Esophagus muscularis mucosa (tissue), 4 donors: ENCODE data around the gene GSG1. TPM values are rescaled to one million over a fixed set of nuclear protein-coding genes. Genes with fewer than 3 reads are reported as not detected.

Experiments
- DNase-seq: peaks from one replicate; pipeline ENCODE4 v3.0.0-alpha.2; 2017; ENCODE audit errors: extremely low spot score
- H3K27ac ChIP-seq, 4 donors: fragments of 200-600 bp; sonication (generic); replicated peaks in 1 of 4; 1 replicate in 3 of 4; 2 replicates in 1 of 4; pipeline ENCODE4 v1.5.1; 2016 to 2019; ENCODE audit warnings: mild to moderate bottlenecking in 1 of 4
- H3K27me3 ChIP-seq, 4 donors: fragments of 200-600 bp; sonication (generic); one replicate each; pipeline versions ENCODE4 v1.5.1 to v1.6.0; 2016 to 2019
- H3K36me3 ChIP-seq, 4 donors: fragments of 200-600 bp; sonication (generic); one replicate each; pipeline ENCODE4 v1.5.1; 2016 to 2019
- H3K4me1 ChIP-seq, 4 donors: fragments of 200-600 bp; sonication (generic); one replicate each; pipeline ENCODE4 v1.5.1; 2016 to 2019
- H3K4me3 ChIP-seq, 4 donors: fragments of 200-600 bp; sonication (generic); 1 replicate in 2 of 4; 2 replicates in 2 of 4; pipeline ENCODE4 v1.5.1; 2016 to 2019; ENCODE audit warnings: mild to moderate bottlenecking in 4 of 4, moderate library complexity in 1 of 4
- H3K9me3 ChIP-seq, 4 donors: fragments of 200-600 bp; sonication (generic); 1 replicate in 3 of 4; 2 replicates in 1 of 4; pipeline ENCODE4 v1.5.1; 2016 to 2019
- EP300 ChIP-seq: sonication (generic); formaldehyde crosslinking; IDR thresholded peaks from one replicate; pipeline ENCODE4 v1.6.1; 2017; ENCODE audit warnings: antibody characterized with exemption
- POLR2A ChIP-seq: fragments of 450-650 bp; IDR thresholded peaks from one replicate; pipeline ENCODE4 v1.6.1; 2017; ENCODE audit warnings: antibody characterized with exemption, moderate library complexity, mild to moderate bottlenecking, low read depth
- POLR2AphosphoS5 ChIP-seq, 2 donors: sonication (generic); formaldehyde crosslinking; IDR thresholded peaks; one replicate each; pipeline ENCODE4 v1.6.1; 2017; ENCODE audit warnings: antibody characterized with exemption in 2 of 2
- WGBS: methylation state at CpG from one replicate; pipeline ENCODE4 v1.1.5; 2018; 5-methylcytosine and 5-hydroxymethylcytosine counted together
- intact Hi-C: fragments of 100-400 bp; cut with DNase I; formaldehyde crosslinking; loops from one replicate; pipeline ENCODE4 v1.15.1; 2023
- total RNA-seq, 4 donors: library from RNA; depleted of rRNA; stranded (reverse); fragments of >200 nt; gene quantifications; one replicate each; pipeline versions ENCODE4 v1.1.0 to v1.2.1, GENCODE V29; 2016
- TF ChIP-seq, protein P1 (sequence below), 3 experiments: fragments of 200-600 bp in 2 of 3; fragments of 450-650 bp in 1 of 3; sonication (generic) in 2 of 3; IDR thresholded peaks; one replicate each; pipeline ENCODE4 v1.5.1; 2017 to 2019; ENCODE audit warnings: antibody characterized with exemption in 3 of 3, mild to moderate bottlenecking in 2 of 3, moderate library complexity in 1 of 3

The GSG1 gene
- total RNA-seq, 4 donors from 2014 or later: not detected

DNA sequence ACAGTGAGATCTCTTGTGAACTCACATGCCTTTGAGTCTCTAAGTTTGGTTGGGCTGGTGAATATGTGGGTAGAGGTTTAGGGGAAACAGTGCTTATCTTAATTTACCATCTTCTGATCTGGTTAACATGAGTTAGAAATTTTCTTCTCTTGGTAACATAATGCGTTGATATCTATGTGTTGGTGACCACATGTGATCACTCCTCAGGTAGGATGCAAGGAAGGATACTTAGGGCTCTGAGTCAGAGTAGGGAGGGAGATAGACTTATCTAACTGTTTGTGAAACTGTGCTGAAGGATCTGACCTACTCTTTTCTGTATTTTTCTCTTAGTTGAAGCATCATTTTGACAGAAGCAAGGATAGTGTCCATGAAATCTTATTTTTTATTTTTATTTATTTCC, 36.1 kb downstream of the GSG1 start:
- Histone ChIP-seq H3K36me3 (peaks cover 3 to 59% (median 45%) of the 10 kb centered on the region in 4 donors), H3K27ac (no peak overlapping the region), H3K27me3 (no peaks in the 10 kb centered on the region), H3K4me3 (no peak overlapping the region), H3K9me3 (no peaks in the 10 kb centered on the region), H3K4me1 (no peaks in the 10 kb centered on the region)
- intact Hi-C loops: no loop called here
- DNase-seq: no peak
- TF ChIP-seq EP300 (no peak), POLR2A (no peak), POLR2AphosphoS5 (IDR thresholded peaks at IDR 0.05) (no peak)
- TF ChIP-seq, protein P1, sequence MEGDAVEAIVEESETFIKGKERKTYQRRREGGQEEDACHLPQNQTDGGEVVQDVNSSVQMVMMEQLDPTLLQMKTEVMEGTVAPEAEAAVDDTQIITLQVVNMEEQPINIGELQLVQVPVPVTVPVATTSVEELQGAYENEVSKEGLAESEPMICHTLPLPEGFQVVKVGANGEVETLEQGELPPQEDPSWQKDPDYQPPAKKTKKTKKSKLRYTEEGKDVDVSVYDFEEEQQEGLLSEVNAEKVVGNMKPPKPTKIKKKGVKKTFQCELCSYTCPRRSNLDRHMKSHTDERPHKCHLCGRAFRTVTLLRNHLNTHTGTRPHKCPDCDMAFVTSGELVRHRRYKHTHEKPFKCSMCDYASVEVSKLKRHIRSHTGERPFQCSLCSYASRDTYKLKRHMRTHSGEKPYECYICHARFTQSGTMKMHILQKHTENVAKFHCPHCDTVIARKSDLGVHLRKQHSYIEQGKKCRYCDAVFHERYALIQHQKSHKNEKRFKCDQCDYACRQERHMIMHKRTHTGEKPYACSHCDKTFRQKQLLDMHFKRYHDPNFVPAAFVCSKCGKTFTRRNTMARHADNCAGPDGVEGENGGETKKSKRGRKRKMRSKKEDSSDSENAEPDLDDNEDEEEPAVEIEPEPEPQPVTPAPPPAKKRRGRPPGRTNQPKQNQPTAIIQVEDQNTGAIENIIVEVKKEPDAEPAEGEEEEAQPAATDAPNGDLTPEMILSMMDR (IDR thresholded peaks at IDR 0.05): no peak
- 100% methylated on average over 1 of the region's 1 CpG for WGBS

DNA sequence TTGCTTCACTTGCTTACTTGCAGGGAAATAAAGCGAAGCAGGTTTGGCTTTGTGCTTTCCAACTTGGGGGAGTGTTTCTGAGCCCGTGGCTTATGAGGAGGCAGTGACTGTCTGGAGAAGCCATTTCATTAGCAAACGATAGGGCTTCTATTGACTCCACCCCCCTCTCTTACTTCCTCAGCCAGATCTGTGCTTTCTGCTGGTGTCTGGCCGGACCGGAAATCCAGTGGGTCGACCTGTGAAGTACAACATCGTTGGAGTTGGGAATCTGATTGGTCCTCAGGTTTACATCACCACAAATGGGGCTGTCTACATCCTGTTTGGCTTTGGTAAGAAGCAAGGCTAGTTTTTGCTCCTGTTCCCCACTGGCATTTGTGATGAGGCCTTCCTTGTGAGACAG, 37.0 kb downstream of the GSG1 start:
- 83% methylated on average over 6 of the region's 7 CpGs for WGBS
- H3K27me3 ChIP-seq: no peaks in the 10 kb centered on the region
- DNase-seq: no peak
- intact Hi-C loops: no loop called here
- no peaks in the 10 kb centered on the region for H3K9me3 ChIP-seq
- H3K4me3 ChIP-seq: no peak overlapping the region
- TF ChIP-seq POLR2AphosphoS5 (IDR thresholded peaks at IDR 0.05) (no peak), POLR2A (no peak), EP300 (no peak)
- TF ChIP-seq, protein P1 (IDR thresholded peaks at IDR 0.05): no peak
- no peak overlapping the region for H3K27ac ChIP-seq
- peaks cover 2 to 62% (median 44%) of the 10 kb centered on the region in 4 donors for H3K36me3 ChIP-seq
- no peaks in the 10 kb centered on the region for H3K4me1 ChIP-seq

DNA sequence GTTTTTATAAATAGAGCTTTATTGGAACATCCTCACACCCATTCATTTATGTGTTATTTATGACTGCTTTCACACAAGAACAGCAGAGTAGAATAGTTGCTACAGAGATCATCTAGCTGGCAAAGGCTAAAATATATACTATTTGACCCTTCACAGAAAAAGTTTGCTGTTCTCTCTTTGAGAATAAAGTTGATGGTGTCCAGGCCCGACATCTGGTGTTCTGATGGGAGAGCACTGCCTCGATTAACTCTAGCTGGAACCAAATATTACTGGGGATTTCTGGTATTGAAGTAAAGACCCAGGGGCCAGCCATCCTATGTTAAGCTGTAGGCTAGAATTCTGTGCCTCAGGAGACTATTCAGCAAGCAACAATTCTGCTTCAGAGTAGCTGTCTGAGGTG, 37.5 kb downstream of the GSG1 start:
- intact Hi-C loops: no loop called here
- TF ChIP-seq POLR2A (no peak), POLR2AphosphoS5 (IDR thresholded peaks at IDR 0.05) (no peak), EP300 (no peak)
- TF ChIP-seq, protein P1 (IDR thresholded peaks at IDR 0.05): no peak
- DNase-seq: no peak
- H3K9me3 ChIP-seq: no peaks in the 10 kb centered on the region
- peaks cover 0 to 62% (median 44%) of the 10 kb centered on the region in 4 donors for H3K36me3 ChIP-seq
- no peaks in the 10 kb centered on the region for H3K27me3 ChIP-seq
- 67% methylated on average over 2 of the region's 2 CpGs for WGBS
- no peaks in the 10 kb centered on the region for H3K4me1 ChIP-seq
- no peak overlapping the region for H3K27ac ChIP-seq
- H3K4me3 ChIP-seq: no peak overlapping the region

DNA sequence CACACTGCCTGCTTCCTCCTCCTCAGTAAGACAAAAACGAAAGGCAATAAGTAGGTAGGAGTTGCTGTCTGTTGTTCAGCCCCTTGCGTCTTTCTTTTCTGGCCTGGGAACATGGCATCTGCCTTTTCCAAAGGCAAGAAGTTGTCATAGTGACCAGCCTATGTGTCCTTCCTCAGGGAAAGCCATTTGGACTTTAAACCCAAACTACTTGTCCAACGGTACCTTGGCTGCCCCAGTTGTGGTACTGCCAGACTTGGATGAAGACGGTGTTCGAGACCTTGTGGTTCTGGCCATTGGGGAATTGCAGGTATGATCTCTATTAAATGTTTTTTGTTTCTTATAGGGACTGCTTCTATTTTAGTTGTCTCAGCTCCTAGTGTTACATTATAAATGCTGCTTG, 40.8 kb downstream of the GSG1 start:
- WGBS: 96% methylated on average over 5 of the region's 5 CpGs
- TF ChIP-seq POLR2AphosphoS5 (IDR thresholded peaks at IDR 0.05) (no peak), EP300 (no peak), POLR2A (no peak)
- TF ChIP-seq, protein P1 (IDR thresholded peaks at IDR 0.05): no peak
- no peaks in the 10 kb centered on the region for H3K4me1 ChIP-seq
- H3K4me3 ChIP-seq: no peak overlapping the region
- DNase-seq: no peak
- H3K36me3 ChIP-seq: peaks cover 4 to 63% (median 50%) of the 10 kb centered on the region in 4 donors
- no peaks in the 10 kb centered on the region for H3K9me3 ChIP-seq
- H3K27ac ChIP-seq: no peak overlapping the region
- H3K27me3 ChIP-seq: no peaks in the 10 kb centered on the region
- intact Hi-C loops: no loop called here

DNA sequence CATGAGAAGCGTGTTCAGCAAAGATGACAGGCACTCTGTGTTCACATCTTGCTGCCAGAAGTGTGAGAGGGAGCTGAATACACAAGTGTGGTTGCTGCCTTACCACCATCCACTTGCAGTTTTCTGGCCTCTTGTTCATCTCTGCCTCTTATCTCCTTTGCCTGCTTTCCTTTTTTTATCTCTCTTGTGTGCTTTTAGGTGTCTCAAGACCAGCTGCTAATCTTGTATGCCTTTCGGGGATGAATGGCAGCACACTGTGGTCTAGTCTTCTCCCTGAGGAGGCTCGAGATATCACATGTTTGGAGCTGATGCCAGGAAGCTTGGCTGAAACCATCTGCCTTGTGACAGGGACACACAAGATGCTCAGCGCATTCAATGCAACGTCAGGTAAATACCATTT, 42.1 kb downstream of the GSG1 start:
- Histone ChIP-seq H3K4me3 (no peak overlapping the region), H3K27me3 (no peaks in the 10 kb centered on the region), H3K9me3 (no peaks in the 10 kb centered on the region), H3K4me1 (no peaks in the 10 kb centered on the region), H3K27ac (no peak overlapping the region), H3K36me3 (peaks cover 4 to 51% (median 42%) of the 10 kb centered on the region in 4 donors)
- TF ChIP-seq, protein P1 (IDR thresholded peaks at IDR 0.05): no peak
- TF ChIP-seq EP300 (no peak), POLR2AphosphoS5 (IDR thresholded peaks at IDR 0.05) (no peak), POLR2A (no peak)
- 93% methylated on average over 5 of the region's 5 CpGs for WGBS
- no peak for DNase-seq
- intact Hi-C loops: no loop called here
